HepG2 (cell line): ENCODE results near the gene PCCB. TPM values are rescaled to one million over a fixed set of nuclear protein-coding genes. Genes with fewer than 3 reads are reported as not detected.

ENCODE experiments used
- NCOA1 ChIP-seq: sonication (generic); formaldehyde crosslinking; IDR thresholded peaks from 2 replicates; pipeline ENCODE4 v1.9.0; 2021; ENCODE audit warnings: missing genetic modification reagents
- PHB2 ChIP-seq: fragments of 450-650 bp; IDR thresholded peaks from 2 replicates; pipeline ENCODE4 v1.6.1; 2018; ENCODE audit not compliant: partially characterized antibody
- XRCC5 ChIP-seq: fragments of 200-400 bp; formaldehyde crosslinking; optimal IDR thresholded peaks from 2 replicates; pipeline ENCODE3; 2017; ENCODE audit warnings: mild to moderate bottlenecking, low read length
- ZMYM2 ChIP-seq: sonication (generic); formaldehyde crosslinking; IDR thresholded peaks from 2 replicates; pipeline ENCODE4 v1.8.0; 2022; ENCODE audit warnings: mild to moderate bottlenecking, missing genetic modification reagents
- ZNF234 ChIP-seq: sonication (generic); formaldehyde crosslinking; conservative IDR thresholded peaks from 2 replicates; pipeline ENCODE4 v1.5.1; 2020; ENCODE audit warnings: mild to moderate bottlenecking, missing genetic modification reagents
- ZNF761 ChIP-seq: sonication (generic); formaldehyde crosslinking; conservative IDR thresholded peaks from 2 replicates; pipeline ENCODE4 v1.4.0; 2020; ENCODE audit warnings: mild to moderate bottlenecking, missing genetic modification reagents
- ZNF768 ChIP-seq: sonication (generic); formaldehyde crosslinking; IDR thresholded peaks from 2 replicates; pipeline ENCODE4 v1.4.0; 2020; ENCODE audit warnings: missing genetic modification reagents
- ZNF773 ChIP-seq: sonication (generic); formaldehyde crosslinking; IDR thresholded peaks from 2 replicates; pipeline ENCODE4 v1.4.0; 2020; ENCODE audit warnings: missing genetic modification reagents, borderline replicate concordance
- ZNF781 ChIP-seq: sonication (generic); formaldehyde crosslinking; IDR thresholded peaks from 2 replicates; pipeline ENCODE4 v1.5.1; 2020; ENCODE audit warnings: borderline replicate concordance, mild to moderate bottlenecking, missing genetic modification reagents; ENCODE audit errors: not compliant biosample characterization
- ZNF792 ChIP-seq: IDR thresholded peaks from 2 replicates; pipeline ENCODE4 v1.6.1; 2016
- ZSCAN9 ChIP-seq: IDR thresholded peaks from 2 replicates; pipeline ENCODE4 v1.6.1; 2016; ENCODE audit warnings: borderline replicate concordance
- polyA plus RNA-seq, 8 experiments: library from polyadenylated mRNA; depleted of rRNA in 3 of 8; stranded (reverse) in 7 of 8; unstranded in 1 of 8; fragments of >200 nt; fragmentation: Illumina TruSeq in 4 of 8; extraction: Trizol in 4 of 8; gene quantifications; 2 replicates each; pipeline versions ENCODE4 v1.2.1 to v1.2.3, GENCODE V29; 2011 to 2016; ENCODE audit warnings: low read depth in 4 of 8, missing spikeins in 1 of 8, mixed read lengths in 1 of 8; ENCODE audit not compliant: insufficient read depth in 1 of 8
- total RNA-seq, 5 experiments: library from RNA; depleted of rRNA; stranded (reverse); fragments of >200 nt; fragmentation: Illumina TruSeq; extraction: Trizol; gene quantifications; 2 replicates each; pipeline ENCODE4 v1.2.3, GENCODE V29; 2016; ENCODE audit warnings: low read depth in 1 of 5
- TF ChIP-seq, protein P1 (sequence below): IDR thresholded peaks from 2 replicates; pipeline ENCODE4 v1.6.1; 2018; ENCODE audit warnings: missing genetic modification reagents, mild to moderate bottlenecking, missing compliant biosample characterization
- TF ChIP-seq, protein P2 (sequence below): sonication (generic); formaldehyde crosslinking; IDR thresholded peaks from 2 replicates; pipeline ENCODE4 v1.8.1; 2023; ENCODE audit warnings: mild to moderate bottlenecking, moderate library complexity, missing genetic modification reagents
- TF ChIP-seq, protein P3 (sequence below): IDR thresholded peaks from 2 replicates; pipeline ENCODE4 v1.6.1; 2016; ENCODE audit warnings: low read depth, missing genetic modification reagents, missing compliant biosample characterization
- TF ChIP-seq, protein P4 (sequence below): fragments of 450-650 bp; IDR thresholded peaks from 2 replicates; pipeline ENCODE4 v1.6.1; 2016
- TF ChIP-seq, protein P5 (sequence below): sonication (generic); formaldehyde crosslinking; IDR thresholded peaks from 2 replicates; pipeline ENCODE4 v1.5.1; 2020; ENCODE audit warnings: mild to moderate bottlenecking, moderate library complexity, missing genetic modification reagents

The PCCB gene
- total and polyA plus RNA-seq, 2 of the 13 experiments (the other 11 are each of a cell fraction or from before 2014, with no cell fraction given): 84.1 to 88.7 TPM

DNA sequence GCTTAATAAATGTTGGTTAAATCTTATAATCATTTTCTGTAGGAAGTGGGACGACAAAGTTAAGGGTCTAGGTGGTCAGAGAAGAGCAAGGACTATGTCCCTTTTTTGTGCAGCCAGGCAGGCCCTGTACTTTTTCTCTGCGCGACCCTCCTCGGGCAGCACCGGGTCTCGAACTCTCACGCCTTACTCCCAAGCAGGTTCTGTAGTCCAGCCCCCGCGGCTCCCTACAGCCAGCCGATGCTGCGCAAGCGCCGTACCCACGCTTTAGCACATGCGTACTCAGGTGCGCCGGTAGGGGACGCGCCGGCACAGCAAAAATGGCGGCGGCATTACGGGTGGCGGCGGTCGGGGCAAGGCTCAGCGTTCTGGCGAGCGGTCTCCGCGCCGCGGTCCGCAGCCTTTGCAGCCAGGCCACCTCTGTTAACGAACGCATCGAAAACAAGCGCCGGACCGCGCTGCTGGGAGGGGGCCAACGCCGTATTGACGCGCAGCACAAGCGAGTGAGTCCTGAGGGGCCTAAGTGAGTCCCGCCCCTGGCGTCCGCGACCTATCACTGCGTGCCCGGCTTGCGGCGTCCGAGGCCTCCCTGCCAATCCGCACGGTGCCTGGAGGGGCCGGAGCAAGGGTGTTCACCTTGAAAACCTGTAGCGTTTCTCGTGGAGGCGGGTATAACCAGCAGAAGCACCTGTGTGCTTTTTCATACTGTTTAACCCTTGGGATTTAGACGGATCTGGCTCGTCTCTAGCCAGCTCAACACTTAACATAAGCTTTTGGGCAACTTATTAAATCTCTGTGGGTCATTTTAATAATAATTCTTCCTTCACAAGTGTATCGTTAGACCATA is at the start of gene PCCB (continued):
- TF ChIP-seq ZNF234 (CRISPR knock-in tag): 0 out of 2 replicates have a peak, but pooled peaks have one; percentile 90
- TF ChIP-seq ZNF781 (CRISPR knock-in tag): peak; percentile 75
- TF ChIP-seq, protein P1, sequence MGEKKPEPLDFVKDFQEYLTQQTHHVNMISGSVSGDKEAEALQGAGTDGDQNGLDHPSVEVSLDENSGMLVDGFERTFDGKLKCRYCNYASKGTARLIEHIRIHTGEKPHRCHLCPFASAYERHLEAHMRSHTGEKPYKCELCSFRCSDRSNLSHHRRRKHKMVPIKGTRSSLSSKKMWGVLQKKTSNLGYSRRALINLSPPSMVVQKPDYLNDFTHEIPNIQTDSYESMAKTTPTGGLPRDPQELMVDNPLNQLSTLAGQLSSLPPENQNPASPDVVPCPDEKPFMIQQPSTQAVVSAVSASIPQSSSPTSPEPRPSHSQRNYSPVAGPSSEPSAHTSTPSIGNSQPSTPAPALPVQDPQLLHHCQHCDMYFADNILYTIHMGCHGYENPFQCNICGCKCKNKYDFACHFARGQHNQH (CRISPR knock-in tag): peak; percentile 46
- TF ChIP-seq, protein P2, sequence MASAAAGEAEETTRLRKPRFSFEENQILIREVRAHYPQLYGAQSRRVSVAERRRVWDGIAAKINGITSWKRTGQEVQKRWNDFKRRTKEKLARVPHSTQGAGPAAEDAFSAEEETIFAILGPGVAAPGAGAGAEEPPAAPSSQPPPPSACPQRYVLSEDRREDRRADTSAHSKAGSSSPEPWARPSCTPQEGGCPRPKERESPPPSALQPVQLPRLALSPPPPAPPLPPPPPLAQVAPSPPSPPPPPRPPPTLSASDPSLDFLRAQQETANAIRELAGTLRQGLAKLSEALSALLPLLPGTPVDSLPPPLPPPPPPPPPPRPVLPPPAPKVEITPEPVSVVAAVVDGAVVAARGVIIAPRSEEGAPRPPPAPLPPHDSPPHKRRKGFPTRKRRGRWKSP: peak; percentile 94
- TF ChIP-seq, protein P3, sequence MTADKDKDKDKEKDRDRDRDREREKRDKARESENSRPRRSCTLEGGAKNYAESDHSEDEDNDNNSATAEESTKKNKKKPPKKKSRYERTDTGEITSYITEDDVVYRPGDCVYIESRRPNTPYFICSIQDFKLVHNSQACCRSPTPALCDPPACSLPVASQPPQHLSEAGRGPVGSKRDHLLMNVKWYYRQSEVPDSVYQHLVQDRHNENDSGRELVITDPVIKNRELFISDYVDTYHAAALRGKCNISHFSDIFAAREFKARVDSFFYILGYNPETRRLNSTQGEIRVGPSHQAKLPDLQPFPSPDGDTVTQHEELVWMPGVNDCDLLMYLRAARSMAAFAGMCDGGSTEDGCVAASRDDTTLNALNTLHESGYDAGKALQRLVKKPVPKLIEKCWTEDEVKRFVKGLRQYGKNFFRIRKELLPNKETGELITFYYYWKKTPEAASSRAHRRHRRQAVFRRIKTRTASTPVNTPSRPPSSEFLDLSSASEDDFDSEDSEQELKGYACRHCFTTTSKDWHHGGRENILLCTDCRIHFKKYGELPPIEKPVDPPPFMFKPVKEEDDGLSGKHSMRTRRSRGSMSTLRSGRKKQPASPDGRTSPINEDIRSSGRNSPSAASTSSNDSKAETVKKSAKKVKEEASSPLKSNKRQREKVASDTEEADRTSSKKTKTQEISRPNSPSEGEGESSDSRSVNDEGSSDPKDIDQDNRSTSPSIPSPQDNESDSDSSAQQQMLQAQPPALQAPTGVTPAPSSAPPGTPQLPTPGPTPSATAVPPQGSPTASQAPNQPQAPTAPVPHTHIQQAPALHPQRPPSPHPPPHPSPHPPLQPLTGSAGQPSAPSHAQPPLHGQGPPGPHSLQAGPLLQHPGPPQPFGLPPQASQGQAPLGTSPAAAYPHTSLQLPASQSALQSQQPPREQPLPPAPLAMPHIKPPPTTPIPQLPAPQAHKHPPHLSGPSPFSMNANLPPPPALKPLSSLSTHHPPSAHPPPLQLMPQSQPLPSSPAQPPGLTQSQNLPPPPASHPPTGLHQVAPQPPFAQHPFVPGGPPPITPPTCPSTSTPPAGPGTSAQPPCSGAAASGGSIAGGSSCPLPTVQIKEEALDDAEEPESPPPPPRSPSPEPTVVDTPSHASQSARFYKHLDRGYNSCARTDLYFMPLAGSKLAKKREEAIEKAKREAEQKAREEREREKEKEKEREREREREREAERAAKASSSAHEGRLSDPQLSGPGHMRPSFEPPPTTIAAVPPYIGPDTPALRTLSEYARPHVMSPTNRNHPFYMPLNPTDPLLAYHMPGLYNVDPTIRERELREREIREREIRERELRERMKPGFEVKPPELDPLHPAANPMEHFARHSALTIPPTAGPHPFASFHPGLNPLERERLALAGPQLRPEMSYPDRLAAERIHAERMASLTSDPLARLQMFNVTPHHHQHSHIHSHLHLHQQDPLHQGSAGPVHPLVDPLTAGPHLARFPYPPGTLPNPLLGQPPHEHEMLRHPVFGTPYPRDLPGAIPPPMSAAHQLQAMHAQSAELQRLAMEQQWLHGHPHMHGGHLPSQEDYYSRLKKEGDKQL: no peak
- TF ChIP-seq, protein P4, sequence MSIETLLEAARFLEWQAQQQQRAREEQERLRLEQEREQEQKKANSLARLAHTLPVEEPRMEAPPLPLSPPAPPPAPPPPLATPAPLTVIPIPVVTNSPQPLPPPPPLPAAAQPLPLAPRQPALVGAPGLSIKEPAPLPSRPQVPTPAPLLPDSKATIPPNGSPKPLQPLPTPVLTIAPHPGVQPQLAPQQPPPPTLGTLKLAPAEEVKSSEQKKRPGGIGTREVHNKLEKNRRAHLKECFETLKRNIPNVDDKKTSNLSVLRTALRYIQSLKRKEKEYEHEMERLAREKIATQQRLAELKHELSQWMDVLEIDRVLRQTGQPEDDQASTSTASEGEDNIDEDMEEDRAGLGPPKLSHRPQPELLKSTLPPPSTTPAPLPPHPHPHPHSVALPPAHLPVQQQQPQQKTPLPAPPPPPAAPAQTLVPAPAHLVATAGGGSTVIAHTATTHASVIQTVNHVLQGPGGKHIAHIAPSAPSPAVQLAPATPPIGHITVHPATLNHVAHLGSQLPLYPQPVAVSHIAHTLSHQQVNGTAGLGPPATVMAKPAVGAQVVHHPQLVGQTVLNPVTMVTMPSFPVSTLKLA: no peak; the same call in 1 of the 2 replicates
- peak; percentile 86 for TF ChIP-seq ZMYM2 (CRISPR knock-in tag)
- TF ChIP-seq, protein P5, sequence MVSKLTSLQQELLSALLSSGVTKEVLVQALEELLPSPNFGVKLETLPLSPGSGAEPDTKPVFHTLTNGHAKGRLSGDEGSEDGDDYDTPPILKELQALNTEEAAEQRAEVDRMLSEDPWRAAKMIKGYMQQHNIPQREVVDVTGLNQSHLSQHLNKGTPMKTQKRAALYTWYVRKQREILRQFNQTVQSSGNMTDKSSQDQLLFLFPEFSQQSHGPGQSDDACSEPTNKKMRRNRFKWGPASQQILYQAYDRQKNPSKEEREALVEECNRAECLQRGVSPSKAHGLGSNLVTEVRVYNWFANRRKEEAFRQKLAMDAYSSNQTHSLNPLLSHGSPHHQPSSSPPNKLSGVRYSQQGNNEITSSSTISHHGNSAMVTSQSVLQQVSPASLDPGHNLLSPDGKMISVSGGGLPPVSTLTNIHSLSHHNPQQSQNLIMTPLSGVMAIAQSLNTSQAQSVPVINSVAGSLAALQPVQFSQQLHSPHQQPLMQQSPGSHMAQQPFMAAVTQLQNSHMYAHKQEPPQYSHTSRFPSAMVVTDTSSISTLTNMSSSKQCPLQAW (CRISPR knock-in tag): peak; percentile 89
- TF ChIP-seq ZNF761: no peak
- no peak for TF ChIP-seq PHB2
- no peak; the same call in 1 of the 2 replicates for TF ChIP-seq ZSCAN9 (CRISPR knock-in tag)
- peak; percentile 66; the same call in 1 of the 2 replicates for TF ChIP-seq ZNF768 (CRISPR knock-in tag)
- TF ChIP-seq XRCC5: no peak
- peak; percentile 61 for TF ChIP-seq NCOA1 (CRISPR knock-in tag)
- peak; percentile 73 for TF ChIP-seq ZNF792
- TF ChIP-seq ZNF773 (CRISPR knock-in tag): no peak
